Astrocyte of the cerebellum (primary cell): ENCODE measurements around the gene WWTR1.

Source experiments
- DNase-seq: peaks from one replicate; pipeline ENCODE4 v3.0.0-alpha.2; 2011; ENCODE audit warnings: low read depth
- H3K4me3 ChIP-seq: 2 replicates; pipeline ENCODE4 v1.5.1; 2011; ENCODE audit warnings: mild to moderate bottlenecking, low read depth, low read length, moderate library complexity
- CTCF ChIP-seq: IDR thresholded peaks from 2 replicates; pipeline ENCODE4 v1.5.1; 2012; ENCODE audit warnings: low read length, low read depth, moderate library complexity, mild to moderate bottlenecking; ENCODE audit errors: missing control alignments
- in situ Hi-C: cut with HindIII; loops from 2 replicates; pipeline ENCODE4 v1.10.0; 2017; ENCODE audit warnings: low sequenced_read_pairs

WWTR1 gene

DNA sequence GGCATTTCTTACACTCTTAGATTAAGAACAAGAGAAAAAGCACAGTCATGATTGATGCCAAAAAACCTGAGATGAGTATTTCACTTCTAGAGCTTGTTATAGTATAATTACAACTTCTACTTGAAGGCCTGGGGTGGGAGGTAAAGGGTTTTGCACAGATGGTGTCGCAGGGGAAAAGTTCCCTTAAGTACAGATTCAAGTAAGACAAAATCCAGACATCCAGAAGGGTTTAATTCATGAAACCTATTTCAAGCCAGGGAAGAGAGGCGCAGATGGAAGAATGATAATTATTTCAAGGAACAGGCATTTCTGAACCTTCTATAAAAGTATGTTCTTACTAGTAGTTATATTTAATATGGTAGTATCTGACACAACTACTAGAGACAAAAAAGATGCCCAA is 112.8 kb downstream of the WWTR1 start:
- in situ Hi-C loops = no loop called here
- no peak for DNase-seq
- no peak overlapping the region for H3K4me3 ChIP-seq

DNA sequence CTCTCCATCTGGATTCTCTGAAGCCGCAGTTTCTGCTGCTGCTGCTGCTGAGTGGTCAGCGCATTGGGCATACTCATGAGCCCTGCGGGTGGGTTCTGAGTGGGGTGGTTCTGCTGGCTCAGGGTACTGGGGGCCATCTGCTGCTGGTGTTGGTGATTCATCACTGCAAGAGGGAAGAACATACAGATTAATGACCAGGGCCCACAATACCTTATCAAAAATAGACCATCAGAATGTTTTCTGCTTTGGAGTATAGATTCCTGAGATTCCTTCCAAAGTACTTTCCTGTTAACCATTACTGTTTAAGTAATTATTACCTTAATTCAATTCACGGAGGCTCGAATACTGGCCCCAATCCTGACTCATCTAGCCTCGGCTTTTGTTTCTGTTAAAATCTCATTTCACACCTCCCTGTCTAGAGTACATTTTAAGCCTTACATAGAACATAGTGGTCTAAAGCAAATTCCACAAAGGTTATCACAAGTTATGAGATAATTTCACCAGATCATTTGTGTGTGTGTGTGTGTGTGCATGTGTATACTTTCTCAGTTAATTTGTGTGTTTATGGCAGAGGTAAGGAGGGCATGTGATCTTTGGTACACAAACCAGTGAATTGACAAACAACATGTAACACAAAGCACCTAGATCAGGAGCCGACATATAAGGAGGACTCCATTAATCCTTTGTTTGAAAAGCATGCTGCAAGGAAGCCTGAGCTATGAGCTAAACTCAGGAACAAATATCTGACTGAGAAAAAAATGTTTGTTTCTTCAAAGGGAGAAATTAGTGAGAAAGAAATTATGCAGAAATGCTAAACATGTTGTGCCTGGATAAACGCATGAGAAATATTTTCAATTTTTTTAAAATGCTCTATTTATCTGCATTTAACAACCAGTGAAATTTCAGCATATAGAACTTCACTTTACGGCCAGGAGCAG is 115.2 kb downstream of the WWTR1 start:
- H3K4me3 ChIP-seq = no peak overlapping the region
- no peak for TF ChIP-seq CTCF
- DNase-seq = no peak
- in situ Hi-C loops = no loop called here

More for the DNA sequence above, 112.8 kb downstream of the WWTR1 start:
- TF ChIP-seq CTCF = no peak

GRCh38 chr3:149541091-149541491 is 116.7 kb downstream of the WWTR1 start:
- peak; percentile 43 for TF ChIP-seq CTCF
- no peak for DNase-seq
- in situ Hi-C loops = no loop called here
- no peak overlapping the region for H3K4me3 ChIP-seq

DNA sequence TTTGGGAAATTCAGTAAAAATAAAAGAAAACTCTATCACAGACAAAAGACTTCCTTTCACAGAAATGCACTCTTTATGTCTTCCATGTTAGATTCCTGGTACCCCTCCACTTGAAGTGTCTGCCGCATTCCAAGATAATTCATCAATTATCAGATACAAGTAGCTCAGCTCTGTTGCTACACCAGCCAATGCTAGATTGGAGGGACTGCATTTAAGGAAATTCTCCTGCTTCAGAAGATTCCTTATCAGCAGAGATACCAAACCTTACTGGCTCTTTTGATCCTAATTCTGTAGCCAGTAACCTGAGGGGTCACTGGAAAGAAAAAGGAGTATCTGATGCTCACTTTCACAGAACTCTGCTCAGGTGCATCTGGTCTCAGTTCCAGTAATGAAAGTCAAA is 119.5 kb downstream of the WWTR1 start:
- in situ Hi-C loops = no loop called here
- no peak overlapping the region for H3K4me3 ChIP-seq
- DNase-seq = no peak
- TF ChIP-seq CTCF = no peak

GRCh38 chr3:149536429-149536828 is 121.4 kb downstream of the WWTR1 start:
- TF ChIP-seq CTCF = no peak
- no peak overlapping the region for H3K4me3 ChIP-seq
- in situ Hi-C loops = no loop called here
- no peak for DNase-seq

- DNase-seq = no peak
- H3K4me3 ChIP-seq = no peak overlapping the region
- TF ChIP-seq CTCF = no peak
- in situ Hi-C loops = no loop called here
Observed at GRCh38 chr3:149535333-149535685, 122.5 kb downstream of the WWTR1 start.
